GM23338 (cell line): ENCODE results near the gene ST7L. TPM values are rescaled to one million over a fixed set of nuclear protein-coding genes. Genes with fewer than 3 reads are reported as not detected.

ENCODE experiments used
- ATAC-seq: fragments of 200-7000 bp; cut with Tn5 transposase; 3 replicates; pipeline ENCODE4 v1.9.1; 2020
- DNase-seq: peaks from one replicate; pipeline ENCODE4 v3.0.0-alpha.2; 2015; ENCODE audit warnings: low spot score
- H2AFZ ChIP-seq: fragments of 200-600 bp; sonication (generic); 2 replicates; pipeline ENCODE4 v1.8.0; 2016; ENCODE audit warnings: antibody characterized with exemption, mild to moderate bottlenecking, moderate library complexity
- H3F3A ChIP-seq: fragments of 200-600 bp; sonication (generic); replicated peaks from 2 replicates; pipeline ENCODE4 v1.8.0; 2017; ENCODE audit warnings: antibody characterized with exemption, mixed run types, low read depth
- H3K27ac ChIP-seq: fragments of 200-600 bp; sonication (generic); 2 replicates; pipeline ENCODE4 v1.6.1; 2016; ENCODE audit warnings: low read depth
- H3K27me3 ChIP-seq: fragments of 200-600 bp; sonication (generic); 2 replicates; pipeline ENCODE4 v1.8.0; 2016; ENCODE audit warnings: mild to moderate bottlenecking, mixed run types, moderate library complexity; ENCODE audit not compliant: insufficient read depth
- H3K36me3 ChIP-seq: fragments of 200-600 bp; sonication (generic); 2 replicates; pipeline ENCODE4 v1.8.0; 2016; ENCODE audit warnings: mild to moderate bottlenecking; ENCODE audit not compliant: insufficient read depth
- H3K4me1 ChIP-seq: fragments of 200-600 bp; sonication (generic); 2 replicates; pipeline ENCODE4 v1.8.0; 2016; ENCODE audit warnings: mild to moderate bottlenecking, moderate library complexity; ENCODE audit not compliant: insufficient read depth
- H3K4me2 ChIP-seq: fragments of 200-600 bp; sonication (generic); 2 replicates; pipeline ENCODE4 v1.7.1; 2017; ENCODE audit warnings: mixed run types
- H3K4me3 ChIP-seq: fragments of 200-600 bp; sonication (generic); 2 replicates; pipeline ENCODE4 v1.6.1; 2016; ENCODE audit warnings: mixed run types
- H3K79me2 ChIP-seq: fragments of 200-600 bp; sonication (generic); replicated peaks from 2 replicates; pipeline ENCODE4 v1.8.0; 2017; ENCODE audit warnings: mild to moderate bottlenecking; ENCODE audit not compliant: insufficient read depth
- H3K9me2 ChIP-seq: fragments of 200-600 bp; sonication (generic); 2 replicates; pipeline ENCODE4 v1.8.0; 2017; ENCODE audit not compliant: insufficient read depth
- H4K20me1 ChIP-seq: fragments of 200-600 bp; sonication (generic); replicated peaks from 2 replicates; pipeline ENCODE4 v1.8.0; 2017; ENCODE audit warnings: mild to moderate bottlenecking; ENCODE audit not compliant: insufficient read depth
- H3K27ac Mint-ChIP-seq: 2 replicates; pipeline ENCODE4 v1.8.0; 2020; ENCODE audit warnings: inconsistent platforms, mild to moderate bottlenecking, moderate library complexity, mixed read lengths
- H3K27me3 Mint-ChIP-seq: 3 replicates; pipeline ENCODE4 v1.8.0; 2022; ENCODE audit warnings: low read depth, mild to moderate bottlenecking, moderate library complexity, mixed read lengths, inconsistent platforms; ENCODE audit not compliant: insufficient read depth, poor library complexity
- H3K36me3 Mint-ChIP-seq: 3 replicates; pipeline ENCODE4 v1.8.0; 2021; ENCODE audit warnings: low read depth, mild to moderate bottlenecking, inconsistent platforms, moderate library complexity, mixed read lengths
- H3K4me1 Mint-ChIP-seq: 3 replicates; pipeline ENCODE4 v1.8.0; 2020; ENCODE audit warnings: mild to moderate bottlenecking, inconsistent platforms, mixed read lengths
- H3K4me3 Mint-ChIP-seq: 3 replicates; pipeline ENCODE4 v1.8.0; 2021; ENCODE audit warnings: moderate library complexity, mild to moderate bottlenecking, inconsistent platforms, mixed read lengths
- H3K9me3 Mint-ChIP-seq: 3 replicates; pipeline ENCODE4 v1.8.0; 2020; ENCODE audit warnings: moderate library complexity, mild to moderate bottlenecking, inconsistent platforms, mixed read lengths
- CREB1 ChIP-seq: fragments of 250-450 bp; sonication (Bioruptor Pico); IDR thresholded peaks from 2 replicates; pipeline ENCODE4 v1.5.0; 2020; ENCODE audit warnings: low read depth, mild to moderate bottlenecking, moderate library complexity
- CTCF ChIP-seq, 2 experiments: fragments of 200-600 bp in 1 of 2; sonication (generic) in 1 of 2; conservative IDR thresholded peaks; 2 replicates each; pipeline versions ENCODE4 v1.5.1 to v1.6.1; 2016 to 2017; ENCODE audit warnings: antibody characterized with exemption in 2 of 2, low read depth in 2 of 2, mild to moderate bottlenecking in 2 of 2, moderate library complexity in 1 of 2
- ETS1 ChIP-seq: IDR thresholded peaks from 2 replicates; pipeline ENCODE4 v1.6.1; 2016; ENCODE audit warnings: antibody characterized with exemption
- EZH2 ChIP-seq: fragments of 200-600 bp; sonication (generic); IDR thresholded peaks from one replicate; pipeline ENCODE4 v1.8.0; 2017; ENCODE audit warnings: antibody characterized with exemption, mild to moderate bottlenecking, low read depth; ENCODE audit not compliant: unreplicated experiment
- EZH2phosphoT487 ChIP-seq: fragments of 200-600 bp; sonication (generic); IDR thresholded peaks from one replicate; pipeline ENCODE4 v1.8.1; 2018; ENCODE audit warnings: antibody characterized with exemption; ENCODE audit not compliant: unreplicated experiment
- JUNB ChIP-seq: IDR thresholded peaks from one replicate; pipeline ENCODE4 v1.6.1; 2016; ENCODE audit warnings: antibody characterized with exemption; ENCODE audit not compliant: unreplicated experiment
- NANOG ChIP-seq: IDR thresholded peaks from 2 replicates; pipeline ENCODE4 v1.6.1; 2016; ENCODE audit warnings: antibody characterized with exemption, borderline replicate concordance
- POLR2AphosphoS5 ChIP-seq: IDR thresholded peaks from 2 replicates; pipeline ENCODE4 v1.6.1; 2016; ENCODE audit warnings: antibody characterized with exemption, low read depth
- REST ChIP-seq: IDR thresholded peaks from one replicate; pipeline ENCODE4 v1.6.1; 2018; ENCODE audit warnings: antibody characterized with exemption; ENCODE audit not compliant: unreplicated experiment
- STAT1 ChIP-seq: IDR thresholded peaks from one replicate; pipeline ENCODE4 v1.6.1; 2016; ENCODE audit warnings: antibody characterized with exemption; ENCODE audit not compliant: unreplicated experiment
- ZNF114 ChIP-seq: fragments of 250-450 bp; sonication (Bioruptor Pico); IDR thresholded peaks from 2 replicates; pipeline ENCODE4 v1.5.0; 2020; ENCODE audit warnings: mild to moderate bottlenecking, moderate library complexity
- ZNF331 ChIP-seq: fragments of 250-450 bp; sonication (Bioruptor Pico); IDR thresholded peaks from 2 replicates; pipeline ENCODE4 v1.5.0; 2020; ENCODE audit warnings: low read depth, mild to moderate bottlenecking, moderate library complexity
- ZNF462 ChIP-seq: fragments of 250-450 bp; sonication (Bioruptor Pico); IDR thresholded peaks from 2 replicates; pipeline ENCODE4 v1.5.0; 2020; ENCODE audit warnings: mild to moderate bottlenecking, moderate library complexity
- polyA plus RNA-seq: library from polyadenylated mRNA; unstranded; fragments of >200 nt; fragmentation: Nextera tagmentation; extraction: Ambion mirVana; gene quantifications from 2 replicates; pipeline ENCODE4 v1.2.1, GENCODE V29; 2016
- total RNA-seq: library from RNA; depleted of rRNA; stranded (reverse); fragments of >200 nt; shearing (Covaris generic); gene quantifications from 2 replicates; pipeline ENCODE4 v1.2.3, GENCODE V29; 2014

The ST7L gene
- total and polyA plus RNA-seq, 2 experiments from 2014 or later: 18.2 to 21.0 TPM

GRCh38 chr1:112501810-112502641 lies 116.9 kb downstream of the ST7L start:
- Mint-ChIP-seq H3K27me3 (peaks cover 50% of the 10 kb centered on the region), H3K27ac (no peak overlapping the region), H3K4me1 (peaks cover 32% of the 10 kb centered on the region), H3K9me3 (no peaks in the 10 kb centered on the region; the same call in 2 of the 3 replicates), H3K36me3 (no peaks in the 10 kb centered on the region; the same call in 2 of the 3 replicates), H3K4me3 (peak overlapping the region; percentile 71)
- Histone ChIP-seq H2AFZ (peak overlapping the region; percentile 96), H3K27ac (no peak overlapping the region), H3K4me3 (peak overlapping the region; percentile 59), H3K79me2 (no peaks in the 10 kb centered on the region), H3K4me2 (peak overlapping the region; percentile 80), H3K27me3 (peaks cover 80% of the 10 kb centered on the region), H3K9me2 (no peaks in the 10 kb centered on the region), H3K4me1 (peaks cover 20% of the 10 kb centered on the region), H3K36me3 (no peaks in the 10 kb centered on the region), H4K20me1 (peaks cover 2% of the 10 kb centered on the region; the same call in 1 of the 2 replicates), H3F3A (no peaks in the 10 kb centered on the region)
- ATAC-seq (peak; percentile 86), DNase-seq (peak; percentile 67)
- TF ChIP-seq CREB1 (CRISPR knock-in tag) (no peak), NANOG (no peak), POLR2AphosphoS5 (no peak), ETS1 (no peak), JUNB (no peak), ZNF462 (CRISPR knock-in tag) (no peak), ZNF114 (CRISPR knock-in tag) (no peak), STAT1 (no peak), EZH2phosphoT487 (no peak), CTCF (conservative IDR thresholded peaks at IDR 0.05; ENCODE audit: low read depth in 2 of 2) (peak; percentile 20 to 56; a peak in 3 of 4 replicates), REST (peak; percentile 42), ZNF331 (CRISPR knock-in tag) (no peak), EZH2 (peak; percentile 84)
